ENCODE measurements around the gene GALNT9.

DNA sequence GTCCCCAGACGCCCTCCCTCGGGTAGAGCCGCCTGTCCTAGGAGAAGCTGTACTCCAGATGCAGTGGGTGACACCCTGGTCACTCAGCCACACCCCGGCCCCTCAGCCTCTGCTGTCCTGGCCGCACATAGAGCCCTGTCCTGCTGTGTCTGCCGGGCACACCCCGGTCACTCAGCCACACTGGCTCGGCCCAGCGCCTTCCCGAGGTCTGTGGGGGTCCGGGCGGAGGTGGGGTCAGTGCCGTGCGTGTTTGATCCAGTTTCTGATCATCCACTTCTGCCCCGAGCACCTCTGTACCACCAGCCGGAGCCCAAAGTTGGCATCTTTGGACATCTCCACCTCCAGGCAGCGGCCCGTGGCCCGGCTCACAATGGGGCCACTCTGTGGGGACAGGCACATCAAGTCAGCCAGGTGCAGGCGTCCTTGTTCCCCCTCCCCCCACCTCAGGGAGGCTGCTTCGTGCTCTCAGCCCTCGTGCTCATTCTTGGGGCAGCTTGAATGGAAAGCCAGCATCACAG lies 132.5 kb downstream of the GALNT9 start:
- TF ChIP-seq, protein P1, sequence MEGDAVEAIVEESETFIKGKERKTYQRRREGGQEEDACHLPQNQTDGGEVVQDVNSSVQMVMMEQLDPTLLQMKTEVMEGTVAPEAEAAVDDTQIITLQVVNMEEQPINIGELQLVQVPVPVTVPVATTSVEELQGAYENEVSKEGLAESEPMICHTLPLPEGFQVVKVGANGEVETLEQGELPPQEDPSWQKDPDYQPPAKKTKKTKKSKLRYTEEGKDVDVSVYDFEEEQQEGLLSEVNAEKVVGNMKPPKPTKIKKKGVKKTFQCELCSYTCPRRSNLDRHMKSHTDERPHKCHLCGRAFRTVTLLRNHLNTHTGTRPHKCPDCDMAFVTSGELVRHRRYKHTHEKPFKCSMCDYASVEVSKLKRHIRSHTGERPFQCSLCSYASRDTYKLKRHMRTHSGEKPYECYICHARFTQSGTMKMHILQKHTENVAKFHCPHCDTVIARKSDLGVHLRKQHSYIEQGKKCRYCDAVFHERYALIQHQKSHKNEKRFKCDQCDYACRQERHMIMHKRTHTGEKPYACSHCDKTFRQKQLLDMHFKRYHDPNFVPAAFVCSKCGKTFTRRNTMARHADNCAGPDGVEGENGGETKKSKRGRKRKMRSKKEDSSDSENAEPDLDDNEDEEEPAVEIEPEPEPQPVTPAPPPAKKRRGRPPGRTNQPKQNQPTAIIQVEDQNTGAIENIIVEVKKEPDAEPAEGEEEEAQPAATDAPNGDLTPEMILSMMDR (conservative IDR thresholded peaks at IDR 0.05 in 1 of 2, IDR thresholded peaks at IDR 0.05 in 1 of 2; ENCODE audit: extremely low read depth in 1 of 2, insufficient read depth in 1 of 2, low read depth in 1 of 2, low read length in 2 of 2) = no peak
- TF ChIP-seq EZH2 (IDR thresholded peaks at IDR 0.05; ENCODE audit: borderline replicate concordance, low read length) = no peak

Measured in mammary epithelial cell (primary cell).